Endodermal cell (in vitro differentiated cells): ENCODE results near the gene DOCK7. TPM values are rescaled to one million over a fixed set of nuclear protein-coding genes. Genes with fewer than 3 reads are reported as not detected.

Experiments
- DNase-seq: peaks from one replicate; pipeline ENCODE4 v3.0.0-alpha.2; 2017
- H3K27ac ChIP-seq: 2 replicates; pipeline ENCODE4 v1.5.1; 2013; ENCODE audit warnings: mild to moderate bottlenecking, low read depth, low read length, moderate library complexity
- H3K27me3 ChIP-seq: 2 replicates; pipeline ENCODE4 v1.6.1; 2013; ENCODE audit warnings: mild to moderate bottlenecking, low read length, moderate library complexity; ENCODE audit not compliant: insufficient read depth, control insufficient read depth, poor library complexity, severe bottlenecking
- H3K36me3 ChIP-seq: 2 replicates; pipeline ENCODE4 v1.7.0; 2013; ENCODE audit warnings: mild to moderate bottlenecking, low read length, moderate library complexity; ENCODE audit not compliant: control insufficient read depth, insufficient read depth
- H3K4me1 ChIP-seq: one replicate; pipeline ENCODE4 v1.7.0; 2013; ENCODE audit warnings: low read length; ENCODE audit not compliant: control insufficient read depth, insufficient read depth
- H3K4me3 ChIP-seq: 2 replicates; pipeline ENCODE4 v1.5.1; 2013; ENCODE audit warnings: mild to moderate bottlenecking, low read length, moderate library complexity
- H3K9ac ChIP-seq: 2 replicates; pipeline ENCODE4 v1.6.1; 2013; ENCODE audit warnings: mild to moderate bottlenecking, low read length, moderate library complexity; ENCODE audit not compliant: poor library complexity, severe bottlenecking; ENCODE audit errors: extremely low read depth
- H3K9me3 ChIP-seq: 2 replicates; pipeline ENCODE4 v1.6.1; 2013; ENCODE audit warnings: mild to moderate bottlenecking, low read length, moderate library complexity; ENCODE audit not compliant: control insufficient read depth
- H3K27ac Mint-ChIP-seq: 2 replicates; pipeline ENCODE4 v1.8.0; 2020; ENCODE audit warnings: mixed read lengths
- H3K27me3 Mint-ChIP-seq: 2 replicates; pipeline ENCODE4 v1.8.0; 2021; ENCODE audit warnings: mild to moderate bottlenecking, mixed read lengths; ENCODE audit not compliant: insufficient read depth
- H3K36me3 Mint-ChIP-seq: 2 replicates; pipeline ENCODE4 v1.8.0; 2020; ENCODE audit warnings: low read depth, mixed read lengths
- H3K4me1 Mint-ChIP-seq: 2 replicates; pipeline ENCODE4 v1.8.0; 2020; ENCODE audit warnings: mixed read lengths
- H3K4me3 Mint-ChIP-seq: 2 replicates; pipeline ENCODE4 v1.8.0; 2020; ENCODE audit warnings: mild to moderate bottlenecking, moderate library complexity, mixed read lengths
- H3K9me3 Mint-ChIP-seq: 2 replicates; pipeline ENCODE4 v1.8.0; 2020; ENCODE audit warnings: mild to moderate bottlenecking, mixed read lengths
- WGBS, 2 experiments: methylation state at CpG; one replicate each; pipeline versions ENCODE4 v1.1.5 to v1.1.7; 2013; ENCODE audit warnings: missing lambda C conversion rate in 2 of 2, mixed read lengths in 1 of 2; ENCODE audit not compliant: insufficient coverage in 1 of 2, insufficient read length in 1 of 2; 5-methylcytosine and 5-hydroxymethylcytosine counted together
- total RNA-seq, 2 donors: library from RNA; stranded (reverse); fragmentation: NEBNext Ultra II Directional in 1 of 2; extraction: Animal tissue kit (Norgen Biotek cat#: 25700) in 1 of 2; gene quantifications; 2 replicates in 1 of 2; 3 replicates in 1 of 2; pipeline ENCODE4 v1.2.1, GENCODE V29; 2021
- TF ChIP-seq, protein P1 (sequence below): fragments of 200-600 bp; sonication (generic); conservative IDR thresholded peaks from 2 replicates; pipeline ENCODE4 v1.5.0; 2021; ENCODE audit warnings: antibody characterized with exemption, mild to moderate bottlenecking

The DOCK7 gene
- total RNA-seq, 2 donors from 2014 or later, result 66.8 to 72.8 TPM

DNA sequence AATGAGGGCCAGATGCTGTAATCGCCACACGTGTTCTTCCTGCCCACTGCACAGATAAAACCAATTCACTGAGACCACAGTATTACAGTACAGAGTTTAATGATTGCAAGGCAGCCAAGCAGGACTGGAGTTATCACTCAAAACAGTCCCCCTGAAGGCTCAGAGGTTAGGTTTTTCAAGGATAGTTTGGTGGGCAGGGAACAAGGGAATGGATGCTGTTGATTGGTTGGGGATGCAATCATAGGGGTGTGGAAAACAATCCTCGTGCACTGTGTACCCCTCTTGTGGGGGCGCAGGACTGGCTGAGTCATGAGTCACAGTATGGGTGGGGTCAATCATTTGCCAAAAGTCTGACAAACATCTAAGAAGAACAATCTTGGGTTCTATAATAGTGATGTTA lies 263.8 kb downstream of the DOCK7 start:
- no peak overlapping the region for H3K4me3 ChIP-seq
- H3K9me3 ChIP-seq, result no peaks in the 10 kb centered on the region
- Mint-ChIP-seq H3K27me3 (no peaks in the 10 kb centered on the region), H3K4me1 (no peaks in the 10 kb centered on the region), H3K4me3 (no peak overlapping the region), H3K36me3 (no peaks in the 10 kb centered on the region), H3K27ac (no peak overlapping the region), H3K9me3 (no peaks in the 10 kb centered on the region)
- DNase-seq, result no peak
- no peaks in the 10 kb centered on the region for H3K4me1 ChIP-seq
- no peaks in the 10 kb centered on the region for H3K27me3 ChIP-seq
- H3K9ac ChIP-seq, result no peak overlapping the region
- TF ChIP-seq, protein P1, sequence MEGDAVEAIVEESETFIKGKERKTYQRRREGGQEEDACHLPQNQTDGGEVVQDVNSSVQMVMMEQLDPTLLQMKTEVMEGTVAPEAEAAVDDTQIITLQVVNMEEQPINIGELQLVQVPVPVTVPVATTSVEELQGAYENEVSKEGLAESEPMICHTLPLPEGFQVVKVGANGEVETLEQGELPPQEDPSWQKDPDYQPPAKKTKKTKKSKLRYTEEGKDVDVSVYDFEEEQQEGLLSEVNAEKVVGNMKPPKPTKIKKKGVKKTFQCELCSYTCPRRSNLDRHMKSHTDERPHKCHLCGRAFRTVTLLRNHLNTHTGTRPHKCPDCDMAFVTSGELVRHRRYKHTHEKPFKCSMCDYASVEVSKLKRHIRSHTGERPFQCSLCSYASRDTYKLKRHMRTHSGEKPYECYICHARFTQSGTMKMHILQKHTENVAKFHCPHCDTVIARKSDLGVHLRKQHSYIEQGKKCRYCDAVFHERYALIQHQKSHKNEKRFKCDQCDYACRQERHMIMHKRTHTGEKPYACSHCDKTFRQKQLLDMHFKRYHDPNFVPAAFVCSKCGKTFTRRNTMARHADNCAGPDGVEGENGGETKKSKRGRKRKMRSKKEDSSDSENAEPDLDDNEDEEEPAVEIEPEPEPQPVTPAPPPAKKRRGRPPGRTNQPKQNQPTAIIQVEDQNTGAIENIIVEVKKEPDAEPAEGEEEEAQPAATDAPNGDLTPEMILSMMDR, result no peak
- no peaks in the 10 kb centered on the region for H3K36me3 ChIP-seq
- WGBS, 2 experiments, result 90 to 94% methylated on average over 4 of the region's 4 CpGs
- no peak overlapping the region for H3K27ac ChIP-seq

DNA sequence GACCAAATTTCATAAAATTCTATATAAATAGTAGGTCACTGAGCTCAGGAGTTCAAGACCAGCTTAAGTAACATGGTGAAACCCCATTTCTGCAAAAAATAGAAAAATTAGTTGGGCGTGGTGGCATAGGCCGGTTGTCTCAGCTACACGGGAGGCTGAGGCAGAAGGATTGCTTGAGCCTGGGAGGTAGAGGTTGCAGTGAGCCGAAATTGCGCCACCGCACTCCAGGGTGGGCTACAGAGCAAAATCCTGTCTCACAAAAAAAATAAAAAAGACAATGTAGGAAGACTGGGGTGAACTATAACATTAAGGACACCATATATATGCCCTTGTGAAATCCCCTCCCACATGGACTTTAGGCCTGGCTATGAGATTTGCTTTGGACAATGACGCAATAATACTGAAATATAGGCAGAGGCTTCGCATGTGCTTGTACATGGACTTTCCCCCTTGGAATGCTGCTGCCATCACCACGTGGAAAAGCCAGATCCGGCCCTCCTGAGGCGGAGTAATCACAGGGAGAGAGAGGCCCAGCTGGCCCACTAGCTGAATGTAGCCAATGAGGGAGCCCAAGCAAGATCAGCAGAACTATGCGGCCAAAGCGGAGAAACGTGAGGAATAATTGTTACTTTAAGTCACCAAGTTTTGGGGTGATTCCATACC lies 264.5 kb downstream of the DOCK7 start:
- Histone ChIP-seq H3K4me3 (no peak overlapping the region), H3K9ac (no peak overlapping the region), H3K9me3 (no peaks in the 10 kb centered on the region), H3K4me1 (no peaks in the 10 kb centered on the region), H3K27ac (no peak overlapping the region), H3K27me3 (no peaks in the 10 kb centered on the region), H3K36me3 (no peaks in the 10 kb centered on the region)
- 87 to 89% methylated on average over 6 to 14 of the region's 14 CpGs for WGBS, 2 experiments
- H3K27me3 Mint-ChIP-seq, result no peaks in the 10 kb centered on the region
- H3K4me1 Mint-ChIP-seq, result no peaks in the 10 kb centered on the region
- H3K27ac Mint-ChIP-seq, result no peak overlapping the region
- DNase-seq, result no peak
- no peak overlapping the region for H3K4me3 Mint-ChIP-seq
- no peaks in the 10 kb centered on the region for H3K9me3 Mint-ChIP-seq
- H3K36me3 Mint-ChIP-seq, result no peaks in the 10 kb centered on the region
- TF ChIP-seq, protein P1, result no peak

DNA sequence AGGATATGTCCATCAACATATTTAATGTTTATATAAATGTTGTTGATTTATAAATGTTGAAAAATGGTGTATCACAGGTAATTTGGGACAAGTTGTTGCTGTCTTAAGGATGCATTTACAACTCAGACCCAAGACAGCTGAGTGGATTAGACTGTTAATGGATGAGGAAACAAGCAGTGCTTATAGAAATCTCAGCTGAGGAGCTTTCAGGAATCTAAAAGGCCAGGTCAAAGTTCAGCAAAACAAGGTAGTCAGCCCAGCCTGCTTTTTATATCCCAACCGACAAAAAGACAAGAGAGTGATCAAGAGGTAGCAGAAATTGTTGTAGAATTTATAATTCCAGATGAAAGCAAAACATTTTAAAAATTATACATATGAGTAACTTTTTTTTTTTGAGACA lies 268.0 kb downstream of the DOCK7 start:
- Mint-ChIP-seq H3K27me3 (no peaks in the 10 kb centered on the region), H3K36me3 (no peaks in the 10 kb centered on the region), H3K4me3 (no peak overlapping the region), H3K4me1 (no peaks in the 10 kb centered on the region), H3K27ac (no peak overlapping the region), H3K9me3 (peaks cover 3% of the 10 kb centered on the region)
- no peaks in the 10 kb centered on the region for H3K36me3 ChIP-seq
- no peak overlapping the region for H3K4me3 ChIP-seq
- no peaks in the 10 kb centered on the region for H3K27me3 ChIP-seq
- no peak for DNase-seq
- TF ChIP-seq, protein P1, result no peak
- no peaks in the 10 kb centered on the region for H3K9me3 ChIP-seq
- no peak overlapping the region for H3K9ac ChIP-seq
- 85% methylated on average over 1 of the region's 1 CpG; no CpG with 5 or more reads in 1 of the 2 experiments for WGBS, 2 experiments
- H3K4me1 ChIP-seq, result no peaks in the 10 kb centered on the region
- no peak overlapping the region for H3K27ac ChIP-seq
